ENCODE data around the gene SYNGAP1.

DNA sequence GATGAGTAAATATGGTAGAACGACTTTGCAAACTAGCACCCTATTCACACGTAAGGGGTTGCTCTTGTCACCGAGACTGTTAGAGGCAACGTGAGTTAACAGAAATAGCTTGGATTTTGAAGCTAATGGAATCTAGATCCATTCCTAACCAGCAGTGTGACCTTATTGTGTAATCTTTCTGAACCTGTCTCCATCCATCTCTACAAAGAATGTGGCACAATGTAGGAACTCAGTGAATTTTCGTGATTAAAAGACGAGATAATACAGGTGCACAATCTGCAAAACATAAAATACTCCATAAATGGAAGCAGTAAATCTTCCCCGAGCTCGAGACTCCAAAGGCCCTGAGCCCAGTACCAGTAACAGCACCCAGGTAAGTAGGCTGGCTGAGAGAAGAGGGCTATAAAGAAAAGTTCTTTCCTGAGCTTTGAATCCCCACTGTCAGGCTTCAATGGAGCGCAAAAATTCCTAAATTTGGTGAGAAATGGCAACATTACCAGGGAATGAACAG lies 29.0 kb upstream of the SYNGAP1 start:
- TF ChIP-seq EZH2 (IDR thresholded peaks at IDR 0.05; ENCODE audit: insufficient read depth, low read length): no peak
- TF ChIP-seq, protein P1, sequence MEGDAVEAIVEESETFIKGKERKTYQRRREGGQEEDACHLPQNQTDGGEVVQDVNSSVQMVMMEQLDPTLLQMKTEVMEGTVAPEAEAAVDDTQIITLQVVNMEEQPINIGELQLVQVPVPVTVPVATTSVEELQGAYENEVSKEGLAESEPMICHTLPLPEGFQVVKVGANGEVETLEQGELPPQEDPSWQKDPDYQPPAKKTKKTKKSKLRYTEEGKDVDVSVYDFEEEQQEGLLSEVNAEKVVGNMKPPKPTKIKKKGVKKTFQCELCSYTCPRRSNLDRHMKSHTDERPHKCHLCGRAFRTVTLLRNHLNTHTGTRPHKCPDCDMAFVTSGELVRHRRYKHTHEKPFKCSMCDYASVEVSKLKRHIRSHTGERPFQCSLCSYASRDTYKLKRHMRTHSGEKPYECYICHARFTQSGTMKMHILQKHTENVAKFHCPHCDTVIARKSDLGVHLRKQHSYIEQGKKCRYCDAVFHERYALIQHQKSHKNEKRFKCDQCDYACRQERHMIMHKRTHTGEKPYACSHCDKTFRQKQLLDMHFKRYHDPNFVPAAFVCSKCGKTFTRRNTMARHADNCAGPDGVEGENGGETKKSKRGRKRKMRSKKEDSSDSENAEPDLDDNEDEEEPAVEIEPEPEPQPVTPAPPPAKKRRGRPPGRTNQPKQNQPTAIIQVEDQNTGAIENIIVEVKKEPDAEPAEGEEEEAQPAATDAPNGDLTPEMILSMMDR (IDR thresholded peaks at IDR 0.05; ENCODE audit: insufficient read depth, low read depth, low read length): no peak
